ENCODE results near the gene PRKACB.

GRCh38 chr1:84271441-84272151, 127.5 kb downstream of the PRKACB start:
- no peak for TF ChIP-seq CTCF (IDR thresholded peaks at IDR 0.05)
- TF ChIP-seq POLR2A (IDR thresholded peaks at IDR 0.05), result no peak
- no peak for TF ChIP-seq POLR2AphosphoS5 (IDR thresholded peaks at IDR 0.05)

Data from breast epithelium (tissue), 3 donors.